NCI-H524 treated with DMSO at 0.1 percent for 48 hours (cell line): ENCODE measurements around the gene SESTD1.
"Not testable (repeated sequence)": the region's sequence is repeated elsewhere in the genome, so short reads cannot be mapped to it uniquely, and the experiment has no call there.

Source experiments
- DNase-seq: peaks from one replicate; lab custom pipeline; 2025; lab: John Stamatoyannopoulos, UW

Gene SESTD1

GRCh38 chr2:179239195-179239594 is 25.4 kb downstream of the SESTD1 start:
- no peak for DNase-seq

GRCh38 chr2:179238027-179238426 is 26.6 kb downstream of the SESTD1 start:
- no peak for DNase-seq

- no peak for DNase-seq
Measured at GRCh38 chr2:179237209-179237946, 27.3 kb downstream of the SESTD1 start.

- DNase-seq: no peak
Measured at GRCh38 chr2:179235463-179236108, 29.0 kb downstream of the SESTD1 start.

- no peak for DNase-seq
Measured at GRCh38 chr2:179234658-179235240, 29.9 kb downstream of the SESTD1 start.

- DNase-seq: no peak
Measured at GRCh38 chr2:179233626-179234430, 30.8 kb downstream of the SESTD1 start.

- no peak for DNase-seq
Measured at GRCh38 chr2:179233083-179233490, 31.5 kb downstream of the SESTD1 start.

- no peak for DNase-seq
Measured at GRCh38 chr2:179226961-179227259, 37.7 kb downstream of the SESTD1 start.

GRCh38 chr2:179226203-179226960 is 38.2 kb downstream of the SESTD1 start:
- DNase-seq: no peak

- DNase-seq: no peak
Measured at GRCh38 chr2:179224361-179224760, 40.3 kb downstream of the SESTD1 start.

GRCh38 chr2:179222076-179222475 is 42.6 kb downstream of the SESTD1 start:
- no peak for DNase-seq

GRCh38 chr2:179218848-179219594 is 45.6 kb downstream of the SESTD1 start:
- DNase-seq: peak; percentile 34

GRCh38 chr2:179214671-179215070 is 50.0 kb downstream of the SESTD1 start:
- DNase-seq: not testable (repeated sequence)

- DNase-seq: no peak
Measured at GRCh38 chr2:179211355-179211754, 53.3 kb downstream of the SESTD1 start.

- DNase-seq: not testable (repeated sequence)
Measured at GRCh38 chr2:179208277-179208676, 56.4 kb downstream of the SESTD1 start.

GRCh38 chr2:179207047-179207446 is 57.6 kb downstream of the SESTD1 start:
- no peak for DNase-seq

- DNase-seq: no peak
Measured at GRCh38 chr2:179201869-179202268, 62.8 kb downstream of the SESTD1 start.

- not testable (repeated sequence) for DNase-seq
Measured at GRCh38 chr2:179195926-179196590, 68.6 kb downstream of the SESTD1 start.

- no peak for DNase-seq
Measured at GRCh38 chr2:179195141-179195540, 69.5 kb downstream of the SESTD1 start.

GRCh38 chr2:179193759-179194394 is 70.8 kb downstream of the SESTD1 start:
- DNase-seq: no peak
